Left lobe of liver (tissue), 2 donors: ENCODE data around the gene TOM1L2. TPM values are rescaled to one million over a fixed set of nuclear protein-coding genes. Genes with fewer than 3 reads are reported as not detected.
"Not testable (repeated sequence)": the region's sequence is repeated elsewhere in the genome, so short reads cannot be mapped to it uniquely, and the experiment has no call there.

Experiments
- ATAC-seq: fragments of 200-7000 bp; cut with Tn5 transposase; one replicate; pipeline ENCODE4 v1.9.1; 2020; ENCODE audit warnings: mild to moderate bottlenecking, moderate library complexity
- DNase-seq: peaks from one replicate; pipeline ENCODE4 v3.0.0-alpha.2; 2020; ENCODE audit warnings: low spot score
- total RNA-seq: library from RNA; stranded (reverse); gene quantifications from one replicate; pipeline ENCODE4 v1.2.1, GENCODE V29; 2021
- donor health status: DM: no; HTN: no; CAD: no; lungs with moderate emphysema.
- donor health status: DM: no; HTN: yes; CAD: no.

Gene TOM1L2
- total RNA-seq, 1 donor from 2014 or later: 17.6 TPM

DNA sequence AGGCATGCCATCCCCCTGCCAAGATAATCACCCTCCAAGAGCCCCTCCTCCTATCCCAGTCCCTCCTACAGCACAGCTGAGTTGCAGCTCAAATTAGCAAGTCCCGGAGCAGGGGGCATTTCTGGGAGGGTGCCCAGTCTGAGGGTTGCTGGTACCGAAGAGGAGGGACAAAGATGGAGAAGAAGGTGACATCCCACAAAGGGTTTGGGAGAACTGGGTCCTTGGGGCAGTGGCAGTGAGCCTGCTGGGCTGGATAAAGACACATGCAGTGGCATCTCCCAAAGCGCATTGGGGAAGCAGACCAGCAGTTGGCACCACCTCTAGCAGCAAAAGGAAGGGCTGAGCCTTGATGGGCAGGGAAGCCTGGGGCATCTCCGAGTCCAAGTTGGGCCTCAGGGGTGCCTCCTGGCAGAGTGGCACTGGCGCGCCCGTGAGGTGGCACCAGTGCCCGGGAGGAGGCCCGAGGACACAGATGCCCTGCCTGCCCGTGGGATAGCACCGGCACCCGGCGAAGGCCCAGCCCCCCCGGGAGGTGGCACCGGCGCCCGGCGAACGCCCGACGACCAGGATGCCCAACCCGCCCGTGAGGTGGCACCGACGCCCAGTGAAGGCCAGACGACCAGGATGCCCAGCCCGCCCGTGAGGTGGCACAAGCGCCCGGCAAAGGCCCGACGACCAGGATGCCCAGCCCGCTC, 622 bp downstream of the TOM1L2 start:
- ATAC-seq (peak; percentile 36), DNase-seq (peak; percentile 66)

DNA sequence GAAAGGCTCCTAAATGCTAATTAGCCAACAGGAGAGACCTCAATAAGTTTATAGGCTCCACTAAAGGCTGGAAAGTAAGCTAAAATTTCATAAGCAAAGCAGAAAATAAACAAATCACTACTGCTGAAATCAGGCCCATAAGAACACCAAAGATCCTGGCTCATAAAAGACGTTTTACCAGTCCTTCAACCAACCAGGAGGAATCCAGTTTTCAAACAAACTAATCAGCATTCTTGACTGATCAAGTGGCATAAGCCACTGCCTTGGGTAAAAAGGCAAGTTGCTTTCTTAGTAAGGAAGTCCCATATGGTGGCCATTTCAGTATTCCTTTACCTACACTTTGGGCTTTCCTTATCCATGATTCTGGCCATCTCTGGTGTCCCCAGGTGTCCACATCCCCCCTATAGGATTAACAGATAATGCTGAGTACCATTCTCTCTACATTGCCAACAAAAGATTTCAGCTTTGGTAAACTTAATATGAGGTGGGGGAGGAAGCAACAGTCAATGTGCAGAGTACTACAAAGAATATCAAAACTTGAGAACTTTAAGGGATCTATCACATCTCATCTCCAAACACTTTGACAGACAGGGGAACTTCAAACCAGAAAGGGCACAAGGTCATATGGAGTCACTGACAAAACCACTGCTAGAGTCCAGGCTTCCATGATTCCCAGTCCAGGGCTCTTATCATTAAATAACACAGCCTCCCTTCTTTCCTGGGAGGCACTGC, 1.3 kb downstream of the TOM1L2 start:
- no peak for DNase-seq
- ATAC-seq: no peak

DNA sequence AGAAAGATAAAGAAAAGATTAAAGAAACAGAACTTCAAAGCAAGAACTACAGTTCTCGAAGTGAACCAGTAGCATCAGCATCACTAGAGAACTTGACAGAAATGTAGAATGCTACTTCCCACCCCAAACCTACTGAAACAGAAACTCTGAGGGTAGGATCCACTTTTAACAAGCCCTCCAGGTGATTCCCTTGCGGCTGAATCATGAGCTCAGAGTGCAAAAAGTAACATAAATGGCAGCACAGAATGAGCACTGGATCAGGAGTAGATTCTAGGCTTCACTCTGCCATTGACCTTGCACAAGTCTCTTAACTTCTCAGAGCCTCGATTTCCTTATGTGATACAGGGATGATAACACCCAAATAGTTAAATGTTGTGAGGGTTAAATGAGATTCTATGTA, 5.8 kb downstream of the TOM1L2 start:
- ATAC-seq (no peak), DNase-seq (no peak)

DNA sequence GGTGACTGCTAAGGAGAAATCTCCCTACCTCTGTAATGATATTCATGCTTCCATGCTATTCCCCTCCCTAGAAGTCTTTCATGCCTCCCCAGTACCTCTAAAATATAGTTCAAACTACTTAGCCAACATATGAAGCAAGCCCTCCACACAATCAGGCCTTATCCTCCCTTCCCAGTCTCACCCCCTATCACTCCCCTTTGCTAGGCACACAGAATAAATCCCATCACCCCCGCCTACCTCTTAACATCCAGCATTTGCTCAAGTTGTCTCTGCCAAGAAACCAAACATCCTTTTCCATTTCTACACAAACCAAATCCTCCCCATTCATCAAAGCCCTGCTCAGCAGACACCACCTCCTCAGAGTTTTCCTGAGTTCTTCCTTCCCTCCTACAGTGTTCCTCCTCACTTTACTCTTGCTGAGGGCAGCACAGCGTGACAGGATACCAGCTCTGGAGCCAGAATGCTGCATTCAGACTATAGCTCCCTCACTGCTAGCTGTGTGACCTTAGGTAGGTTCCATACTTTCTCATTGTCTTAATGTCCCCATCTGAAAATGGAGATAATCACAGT, 7.0 kb downstream of the TOM1L2 start:
- ATAC-seq (no peak), DNase-seq (no peak)

DNA sequence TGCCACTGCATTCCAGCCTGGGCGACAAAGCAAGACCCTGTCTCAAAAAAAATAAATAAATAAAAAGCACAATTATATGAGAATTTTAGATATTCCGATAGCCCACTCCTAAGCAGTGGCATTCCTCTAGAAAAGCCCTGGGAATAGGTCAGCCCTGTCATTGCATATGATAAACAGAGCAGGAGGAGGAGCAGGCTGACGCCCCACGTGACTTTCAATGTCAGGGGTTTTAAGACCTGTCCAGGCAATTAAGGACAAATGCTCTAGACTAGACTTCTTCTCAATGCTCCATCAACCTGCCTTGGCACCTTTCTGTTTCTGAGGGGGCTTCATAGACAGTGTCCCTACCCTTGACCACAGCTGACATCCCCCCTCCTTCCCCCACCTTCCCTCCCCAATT, 7.5 kb downstream of the TOM1L2 start:
- ATAC-seq: no peak
- no peak for DNase-seq

DNA sequence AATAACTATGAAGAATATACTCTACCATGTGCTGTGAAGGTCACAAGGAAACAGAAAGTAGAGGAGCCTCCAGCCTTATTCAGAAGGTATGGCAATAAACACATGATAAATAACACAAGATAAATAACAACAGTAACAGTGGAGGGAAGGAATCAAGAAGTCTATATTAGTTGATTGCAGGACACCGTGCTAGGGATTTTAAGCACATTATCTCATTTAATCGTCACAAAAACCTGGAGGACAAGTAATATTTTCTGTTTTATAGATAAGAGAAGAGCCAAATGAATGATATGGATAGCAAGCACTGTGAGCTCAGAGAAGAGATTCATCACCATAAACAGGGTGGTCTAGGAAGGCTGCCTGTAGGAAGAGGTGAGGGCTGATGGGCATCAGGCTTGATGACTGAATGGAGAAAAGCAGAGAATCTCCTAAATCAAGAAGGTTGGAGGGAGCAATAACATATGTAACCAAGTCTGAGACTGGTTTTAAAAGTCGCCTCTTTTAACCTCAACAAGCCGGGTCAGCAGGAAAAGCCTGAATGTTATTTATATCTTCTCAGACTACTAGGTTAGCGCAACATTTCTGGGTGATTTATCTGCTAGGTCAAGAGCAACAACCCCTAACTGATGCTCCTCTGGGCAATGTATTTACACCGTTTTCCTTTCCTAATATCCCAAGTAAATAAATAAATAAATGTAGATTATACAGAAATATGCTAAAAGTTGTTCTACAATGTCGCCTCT, 8.3 kb downstream of the TOM1L2 start:
- ATAC-seq (no peak), DNase-seq (no peak)

DNA sequence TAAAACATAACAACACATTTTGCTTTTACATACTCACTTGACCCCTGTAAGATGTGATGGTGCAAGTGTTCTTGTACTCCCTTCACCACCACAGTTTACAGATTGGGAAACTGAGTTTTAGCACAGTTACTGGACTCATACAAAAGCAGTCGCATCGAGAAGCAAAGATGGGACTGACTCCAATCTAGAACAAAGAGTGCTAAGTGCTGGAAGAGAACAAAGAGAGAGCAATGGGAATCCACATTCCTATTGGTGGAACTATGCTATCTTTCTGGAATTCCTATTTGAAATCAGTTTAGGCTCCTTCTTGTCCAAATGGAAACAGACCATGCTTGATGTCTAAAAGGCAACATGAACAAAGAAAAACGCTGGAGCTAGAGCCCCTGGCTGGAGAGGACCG, 9.1 kb downstream of the TOM1L2 start:
- ATAC-seq: no peak
- DNase-seq: no peak

DNA sequence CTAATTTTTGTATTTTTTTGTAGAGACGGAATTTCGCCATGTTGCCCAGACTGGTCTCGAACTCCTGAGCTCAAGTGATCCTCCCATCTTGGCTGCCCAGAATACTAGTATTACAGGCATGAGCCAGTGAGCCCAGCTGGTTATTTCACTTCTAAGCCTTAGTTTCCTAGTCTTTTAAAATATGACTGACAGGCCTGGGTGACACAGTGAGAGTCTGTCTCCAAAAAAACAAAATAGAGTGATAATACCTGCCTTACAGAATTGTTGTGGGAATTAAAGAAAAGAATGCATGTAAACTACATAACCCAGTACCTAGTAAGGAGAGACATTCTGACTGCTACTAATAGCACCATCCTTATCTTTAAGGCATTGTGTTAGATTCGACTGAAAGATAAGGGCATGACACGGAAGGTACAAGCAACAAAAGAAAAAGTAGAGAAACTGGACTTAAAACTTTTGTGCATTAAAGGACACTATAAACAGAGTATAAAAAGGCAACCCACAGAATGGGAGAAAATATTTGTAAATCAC, 11.6 kb downstream of the TOM1L2 start:
- ATAC-seq (no peak), DNase-seq (no peak)

DNA sequence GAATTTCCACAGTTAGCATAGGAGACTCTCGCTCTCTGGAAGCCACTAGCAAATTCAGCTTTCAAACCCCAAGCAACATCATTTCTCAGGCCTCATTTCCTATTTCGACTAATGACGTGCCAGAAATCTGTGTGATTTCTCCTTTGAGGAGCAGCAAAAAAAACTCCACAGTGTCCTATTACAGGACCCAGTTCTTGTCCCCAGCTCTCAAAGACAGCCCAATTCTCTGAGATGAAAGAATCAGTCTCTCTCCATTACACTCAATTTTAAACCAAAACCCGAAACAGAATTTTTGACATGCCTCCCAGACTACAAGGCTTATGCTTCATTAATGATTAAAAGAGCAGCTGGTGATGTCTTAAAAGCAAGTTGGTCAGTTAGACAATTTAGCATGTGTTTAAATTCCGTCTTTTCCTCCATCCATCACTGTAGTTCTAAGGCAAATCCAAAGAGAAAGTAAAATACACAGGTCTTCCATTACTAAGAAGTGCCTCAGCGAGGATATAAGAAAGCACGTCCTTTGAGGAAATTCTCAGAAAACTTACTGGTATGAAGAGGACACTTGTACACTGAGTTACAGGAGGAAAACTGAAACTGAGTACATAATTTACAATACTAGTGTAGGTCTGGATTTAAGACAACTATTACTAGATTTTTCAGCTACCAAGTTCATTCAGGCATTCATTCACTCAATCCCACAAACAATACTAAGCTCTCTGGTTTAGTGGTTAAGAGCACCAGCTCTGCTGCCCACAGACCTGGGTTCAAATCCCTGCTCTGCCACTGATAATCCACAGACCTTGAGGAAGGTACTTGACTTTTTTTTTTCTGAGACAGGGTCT, 12.5 kb downstream of the TOM1L2 start:
- no peak for DNase-seq

DNA sequence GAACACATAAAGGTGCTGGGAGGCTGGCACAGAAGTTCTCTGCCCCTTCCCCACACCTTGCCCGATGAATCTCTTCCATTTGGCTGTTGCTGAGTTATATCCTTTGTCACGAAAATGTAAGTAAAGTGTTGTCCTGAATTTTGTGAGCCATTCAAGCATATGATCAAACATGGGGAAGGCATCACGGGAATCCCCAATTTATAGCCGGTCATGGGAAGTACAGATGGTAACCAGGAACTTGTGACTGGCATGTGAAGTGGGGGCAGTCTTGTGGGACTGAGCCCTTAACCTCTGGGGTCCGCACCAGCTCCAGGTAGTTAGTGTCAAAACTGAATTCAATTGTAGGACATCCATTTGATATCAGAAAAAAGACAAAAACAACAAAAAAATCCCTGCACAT, 13.2 kb downstream of the TOM1L2 start:
- no peak for DNase-seq

More for the DNA sequence above, 12.5 kb downstream of the TOM1L2 start:
- ATAC-seq: peak; percentile 83

DNA sequence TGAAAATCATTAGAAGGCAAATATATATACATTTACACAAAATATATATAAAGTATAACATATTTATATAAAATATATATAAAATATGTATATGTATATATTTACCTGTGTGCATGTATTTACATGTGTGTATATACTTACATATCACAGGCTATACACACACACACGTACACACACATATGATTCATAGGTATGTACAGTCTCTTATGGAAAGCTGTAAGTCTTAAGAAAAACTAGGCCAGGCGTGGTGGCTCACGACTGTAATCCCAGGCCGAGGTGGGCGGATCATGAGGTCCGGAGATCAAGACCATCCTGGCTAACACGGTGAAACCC, 14.7 kb downstream of the TOM1L2 start:
- ATAC-seq: no peak

More for the DNA sequence above, 13.2 kb downstream of the TOM1L2 start:
- ATAC-seq: no peak

DNA sequence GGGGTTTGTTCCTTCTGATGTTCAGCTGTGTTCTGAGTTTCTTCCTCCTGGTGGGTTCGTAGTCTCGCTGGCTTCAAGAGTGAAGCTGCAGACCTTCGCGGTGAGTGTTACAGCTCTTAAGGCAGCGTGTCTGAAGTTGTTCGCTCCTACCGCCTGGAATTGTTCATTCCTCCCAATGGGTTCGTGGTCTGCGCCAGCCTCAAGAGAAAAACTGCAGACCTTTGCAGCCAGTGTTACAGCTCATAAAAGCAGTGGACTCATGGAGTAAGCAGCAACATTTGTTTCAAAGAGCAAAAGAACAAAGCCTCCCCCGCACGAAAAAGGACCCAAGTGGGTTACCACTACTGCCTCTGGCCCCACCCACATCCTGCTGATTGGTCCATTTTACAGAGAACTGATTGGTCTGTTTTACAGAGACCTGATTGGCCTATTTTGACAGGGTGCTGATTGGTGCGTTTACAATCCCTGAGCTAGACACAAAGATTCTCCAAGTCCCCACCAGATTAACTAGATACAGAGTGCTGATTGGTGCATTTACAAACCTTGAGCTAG, 16.3 kb downstream of the TOM1L2 start:
- not testable (repeated sequence) for ATAC-seq, DNase-seq

More for the DNA sequence above, 14.7 kb downstream of the TOM1L2 start:
- no peak for DNase-seq

DNA sequence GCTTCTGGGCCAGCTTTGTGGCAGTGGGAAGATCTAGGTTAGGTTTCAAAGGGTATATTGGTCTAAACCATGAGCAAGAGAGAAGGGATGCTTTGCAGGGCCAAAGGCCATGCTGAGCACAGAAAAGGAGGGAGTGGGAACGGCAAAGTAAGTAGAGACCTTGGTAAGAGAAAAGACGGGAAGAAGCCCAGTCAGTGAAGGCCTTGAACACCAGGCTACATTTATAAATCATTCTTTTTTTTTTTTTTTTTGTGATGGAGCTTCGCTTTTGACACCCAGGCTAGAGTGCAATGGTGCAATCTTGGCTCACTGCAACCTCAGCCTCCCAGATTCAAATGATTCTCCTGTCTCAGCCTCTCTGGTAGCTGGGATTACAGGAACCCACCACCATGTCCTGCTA, 18.1 kb downstream of the TOM1L2 start:
- ATAC-seq (no peak), DNase-seq (no peak)

DNA sequence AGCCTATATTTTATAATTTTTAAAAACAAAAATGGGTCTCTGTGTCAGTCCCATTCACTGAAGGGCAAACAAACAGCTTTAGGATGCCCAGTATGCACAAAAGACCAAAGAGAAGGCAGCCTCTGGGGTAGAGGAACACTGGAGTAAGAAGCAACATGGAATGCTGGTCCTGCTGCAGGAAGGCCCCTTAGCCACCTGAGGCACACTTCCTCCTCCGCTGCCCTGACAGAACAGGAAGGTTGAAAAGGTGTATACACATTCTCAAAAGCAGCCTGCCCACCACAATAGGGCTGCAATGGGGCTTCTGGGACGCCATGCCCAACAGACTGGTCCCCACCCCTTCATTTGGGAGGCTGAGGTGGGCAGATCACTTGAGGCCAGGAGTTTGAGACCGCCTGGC, 19.5 kb downstream of the TOM1L2 start:
- DNase-seq (no peak), ATAC-seq (no peak)

DNA sequence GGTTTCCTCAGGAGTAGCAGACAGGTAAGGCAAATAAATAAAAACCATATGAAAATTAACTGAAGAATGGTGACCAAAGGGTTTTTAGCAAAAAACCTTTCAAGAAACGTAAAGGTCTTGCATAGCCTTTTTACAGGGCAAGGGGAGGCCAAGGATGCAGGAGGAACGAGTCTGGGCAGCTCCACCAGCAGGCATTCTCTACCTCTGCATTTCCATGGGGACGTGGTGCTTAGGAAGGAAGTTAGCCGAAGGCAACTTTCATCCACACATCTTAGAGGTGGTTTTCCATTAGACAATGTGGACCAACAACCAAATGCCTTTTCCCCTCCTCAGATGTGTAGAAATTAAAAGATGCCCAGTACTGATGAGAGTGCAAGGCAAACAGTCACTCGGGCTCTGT, 20.7 kb downstream of the TOM1L2 start:
- ATAC-seq (no peak), DNase-seq (no peak)

DNA sequence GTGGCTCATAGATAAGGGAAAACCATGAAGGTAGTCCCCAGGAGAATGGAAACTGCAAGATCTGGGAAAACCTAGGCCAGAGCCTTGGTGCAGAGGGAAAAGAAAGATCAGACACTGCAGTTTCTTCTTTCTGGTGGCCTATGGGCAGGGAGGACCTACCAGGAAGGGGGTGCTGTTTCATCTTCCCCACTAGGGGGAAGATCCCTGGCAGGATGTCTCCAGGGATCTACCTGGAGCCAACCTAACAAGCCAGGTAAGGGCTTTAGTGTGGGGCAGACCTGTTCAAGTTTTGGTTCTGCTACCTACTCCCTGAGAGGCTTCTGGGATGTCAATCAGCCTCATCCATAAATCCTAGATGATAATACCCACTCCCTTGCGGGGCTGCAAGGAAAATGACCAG, 21.4 kb downstream of the TOM1L2 start:
- no peak for DNase-seq
- no peak for ATAC-seq

DNA sequence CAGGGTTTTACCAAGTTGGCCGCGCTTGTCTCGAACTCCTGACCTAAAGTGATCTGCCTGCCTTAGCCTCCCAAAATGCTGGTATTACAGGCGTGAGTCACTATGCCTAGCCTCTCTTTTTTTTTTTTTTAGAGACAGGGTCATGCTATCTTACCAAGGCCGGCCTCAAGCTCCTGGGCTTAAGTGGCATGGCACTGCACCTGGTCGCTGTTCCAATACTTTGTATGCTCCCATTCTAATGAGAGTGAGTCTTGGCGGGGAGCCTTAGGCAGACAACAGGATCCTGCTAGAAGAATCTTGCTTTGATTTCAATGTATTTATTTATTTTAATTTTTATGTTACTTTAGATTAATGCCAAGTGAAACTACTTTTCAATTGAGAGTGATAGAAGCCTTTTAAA, 21.9 kb downstream of the TOM1L2 start:
- no peak for ATAC-seq
- DNase-seq: no peak

DNA sequence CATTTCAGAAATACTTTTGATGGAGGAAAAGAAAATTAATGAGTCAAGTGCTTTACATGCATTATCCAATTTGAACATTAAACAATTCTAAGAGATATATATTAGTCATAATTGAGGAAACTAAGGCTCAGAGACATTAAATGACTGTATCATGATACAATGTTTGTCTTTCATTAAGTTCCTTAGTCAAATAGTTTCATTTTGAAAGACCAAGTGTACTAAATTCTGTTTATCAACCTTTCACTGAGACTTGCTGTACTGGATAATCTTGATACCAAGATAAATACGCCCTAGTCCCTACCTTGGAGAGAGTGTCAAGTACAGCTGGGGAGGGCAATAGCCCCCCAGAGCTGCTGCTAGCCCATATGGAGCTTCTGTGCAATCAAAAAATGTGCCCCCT, 24.2 kb downstream of the TOM1L2 start:
- DNase-seq: no peak
- ATAC-seq: no peak

DNA sequence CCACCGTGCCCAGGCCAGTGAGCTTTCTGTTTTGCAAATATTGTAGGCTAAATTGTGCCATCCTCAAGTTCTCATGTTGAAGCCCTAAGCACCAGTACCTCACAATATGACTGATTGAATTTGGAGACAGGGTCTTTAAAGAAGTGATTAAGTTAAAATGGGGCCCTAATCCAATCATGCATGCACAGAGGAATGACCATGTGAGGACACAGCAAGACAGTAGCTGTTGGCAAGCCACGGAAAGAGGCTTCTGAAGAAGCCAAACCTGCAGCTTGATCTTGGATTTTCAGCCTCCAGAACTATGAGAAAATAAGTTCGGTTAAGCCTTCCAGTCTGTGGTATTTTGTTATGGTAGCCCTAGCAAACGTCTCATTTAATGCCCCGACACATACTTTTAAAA, 24.9 kb downstream of the TOM1L2 start:
- DNase-seq (no peak), ATAC-seq (no peak)

DNA sequence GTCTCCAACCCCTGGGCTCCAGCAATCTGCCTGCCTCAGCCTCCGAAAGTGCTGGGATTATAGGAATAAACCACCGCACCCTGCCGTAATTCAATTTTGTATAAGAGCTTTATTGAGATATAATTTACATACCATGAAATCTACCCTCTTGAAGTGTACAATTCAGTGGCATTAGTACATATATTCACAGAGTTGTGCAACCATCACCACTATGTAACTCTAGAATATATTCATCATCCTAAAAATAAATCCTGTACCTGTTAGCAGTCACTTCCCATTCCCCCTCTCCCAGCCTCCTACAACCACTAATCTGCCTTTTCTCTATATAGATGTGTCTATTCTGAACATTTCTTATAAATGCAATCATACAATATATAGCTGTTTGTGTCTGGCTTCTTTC, 26.1 kb downstream of the TOM1L2 start:
- DNase-seq (no peak), ATAC-seq (no peak)
